NAMALWA (cell line): ENCODE measurements around the gene ZNF669.
"Not testable (repeated sequence)": the region's sequence is repeated elsewhere in the genome, so short reads cannot be mapped to it uniquely, and the experiment has no call there.

Experiments used
- DNase-seq: peaks from one replicate; pipeline ENCODE4 v3.0.0-alpha.2; 2015; ENCODE audit warnings: low spot score

Gene ZNF669

DNA sequence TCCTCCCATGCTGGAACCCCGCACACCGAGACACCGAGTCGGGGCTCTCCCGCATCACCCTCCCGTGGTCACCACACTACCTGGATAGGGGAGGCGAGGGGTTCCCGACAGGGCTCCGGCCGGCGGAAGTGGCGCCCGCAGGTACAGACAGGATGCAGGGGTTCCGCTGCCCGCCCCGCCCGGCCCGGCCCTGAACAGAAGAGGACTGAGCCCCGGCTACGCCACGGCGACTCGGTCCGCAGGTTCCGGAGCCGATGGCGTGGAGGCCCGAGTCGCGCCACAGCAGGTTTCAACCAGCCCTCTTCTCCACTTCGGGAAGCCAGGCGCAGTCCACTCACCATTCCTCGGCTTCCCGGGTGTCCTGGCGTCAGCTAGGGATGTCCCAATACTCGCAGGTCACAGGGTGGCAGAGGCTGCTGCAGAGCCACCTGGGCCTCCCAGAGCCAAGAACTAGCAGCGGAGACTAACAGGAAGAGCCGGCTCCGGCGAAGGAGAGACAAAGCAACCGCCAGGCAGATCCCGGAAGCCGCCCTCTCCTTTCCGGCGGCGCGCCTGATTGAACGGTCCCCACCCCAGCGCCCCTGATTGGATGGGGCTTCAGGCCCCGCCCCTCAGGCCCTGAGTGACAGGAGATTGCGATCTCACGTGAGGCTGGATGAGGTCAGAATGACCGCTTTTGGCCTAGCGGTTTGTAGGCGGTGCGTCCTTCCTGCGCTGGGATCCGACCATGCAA lies at the start of gene ZNF669:
TSS of gene ZNF669 (minus strand) at position 498 of the 733 bp plus-strand sequence. CDS start at position 341, 157 bp downstream.
- peak; percentile 98 for DNase-seq

GRCh38 chr1:247147781-247148180 lies 43.6 kb upstream of the ZNF669 start:
- no peak for DNase-seq

- not testable (repeated sequence) for DNase-seq
Measured at GRCh38 chr1:247147120-247147519, 43.0 kb upstream of the ZNF669 start.

DNA sequence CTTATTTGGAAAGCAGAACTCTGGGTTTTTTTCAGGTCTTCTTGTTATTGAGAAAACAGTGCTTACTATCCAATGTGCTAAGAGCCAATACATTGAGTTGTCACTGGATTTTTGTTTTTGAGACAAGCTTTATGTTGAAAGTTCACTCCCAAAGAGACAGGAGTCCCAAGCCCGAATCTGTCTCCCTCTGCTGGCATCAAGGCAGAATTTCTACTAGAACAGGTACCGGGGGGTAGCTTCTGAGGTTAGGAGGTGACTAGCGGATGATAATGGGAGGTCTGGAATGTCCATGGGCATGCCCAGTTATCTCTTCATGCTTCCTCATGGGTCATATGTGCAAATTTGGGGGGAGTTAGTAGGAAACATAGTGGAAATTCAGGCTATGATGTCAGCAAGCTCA lies 42.5 kb upstream of the ZNF669 start:
- peak; percentile 49 for DNase-seq

DNA sequence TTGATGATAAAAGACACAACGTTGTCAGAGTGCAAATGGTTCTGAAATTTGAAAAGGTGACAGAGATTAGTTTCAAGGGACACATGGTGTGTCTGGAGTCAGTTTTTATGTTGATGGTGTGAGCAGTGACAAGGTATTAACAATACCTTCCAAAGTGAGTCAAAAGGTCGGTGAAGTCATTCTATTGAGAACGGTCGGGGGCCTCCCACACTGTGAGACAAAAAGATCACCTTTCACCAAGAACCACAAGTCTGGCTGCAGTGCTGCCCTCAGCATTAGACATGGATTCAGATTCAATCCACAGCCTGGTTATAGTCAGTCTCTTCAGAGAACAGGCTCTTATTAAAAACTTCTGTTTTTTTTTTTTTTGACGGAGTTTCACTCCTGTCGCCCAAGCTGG lies 41.1 kb upstream of the ZNF669 start:
- no peak for DNase-seq

- not testable (repeated sequence) for DNase-seq
Measured at GRCh38 chr1:247139557-247139956, 35.4 kb upstream of the ZNF669 start.

DNA sequence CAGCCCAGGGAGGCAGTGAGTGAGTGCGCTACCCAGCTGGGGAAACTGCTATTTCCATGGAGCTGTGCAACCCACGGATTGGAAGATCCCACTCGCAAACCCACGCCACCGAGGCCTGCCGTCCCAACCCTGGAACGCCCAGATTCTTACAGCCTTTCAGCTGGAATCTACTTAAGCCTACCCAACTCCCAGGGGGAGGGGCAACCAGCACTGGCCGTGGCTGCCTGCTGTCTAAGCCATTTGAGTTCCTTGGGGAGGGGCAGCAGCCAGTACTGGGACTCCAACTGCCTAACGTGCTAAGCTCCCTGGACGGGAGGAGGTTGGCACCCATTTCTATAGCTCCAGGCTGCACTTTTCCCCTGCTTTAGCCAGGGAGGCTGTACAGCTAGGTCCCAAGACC lies 27.1 kb upstream of the ZNF669 start:
- no peak for DNase-seq

- DNase-seq = not testable (repeated sequence)
Measured at GRCh38 chr1:247127519-247128282, 23.5 kb upstream of the ZNF669 start.

DNA sequence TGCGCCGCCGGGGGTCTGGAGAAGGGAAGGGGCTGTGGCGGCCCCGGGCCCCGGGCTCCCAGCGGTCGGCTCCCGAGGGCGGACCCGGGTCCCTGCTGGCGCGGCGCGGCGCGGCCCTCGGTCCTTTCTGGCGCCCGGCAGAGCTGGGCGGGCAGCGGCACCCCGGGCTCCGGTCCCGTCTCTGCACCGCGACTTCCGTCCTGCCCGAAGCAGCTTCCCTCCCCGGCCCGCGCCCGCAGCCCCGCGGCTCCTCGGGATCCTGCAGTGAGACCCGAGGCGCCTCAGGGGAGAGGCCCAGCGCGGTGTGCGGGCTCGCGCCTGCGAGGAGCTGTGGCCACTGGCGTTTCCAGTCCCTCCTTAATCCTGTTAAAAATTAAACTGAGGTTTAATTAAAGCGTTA lies 22.4 kb upstream of the ZNF669 start:
- DNase-seq = not testable (repeated sequence)

DNA sequence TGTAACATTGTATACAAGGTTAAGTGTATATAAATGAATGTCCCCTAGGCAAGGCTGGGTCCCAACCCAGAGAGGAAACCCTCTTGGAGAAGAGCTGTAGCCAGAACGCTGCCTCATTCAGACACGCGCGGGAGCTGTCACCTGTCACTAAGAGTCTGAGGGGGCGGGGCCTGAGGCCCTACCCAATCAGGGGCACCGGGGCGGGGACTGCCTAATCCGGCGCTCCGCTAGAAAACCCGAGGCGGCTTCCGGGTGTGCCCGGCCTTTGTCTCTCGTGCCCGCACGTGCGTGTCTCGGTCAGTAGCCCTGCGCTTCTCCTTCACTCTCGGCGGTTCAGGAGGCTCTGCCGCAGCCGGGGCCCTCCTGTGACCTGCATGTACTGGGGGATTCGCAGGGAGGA lies 22.0 kb upstream of the ZNF669 start:
- DNase-seq = not testable (repeated sequence)

DNA sequence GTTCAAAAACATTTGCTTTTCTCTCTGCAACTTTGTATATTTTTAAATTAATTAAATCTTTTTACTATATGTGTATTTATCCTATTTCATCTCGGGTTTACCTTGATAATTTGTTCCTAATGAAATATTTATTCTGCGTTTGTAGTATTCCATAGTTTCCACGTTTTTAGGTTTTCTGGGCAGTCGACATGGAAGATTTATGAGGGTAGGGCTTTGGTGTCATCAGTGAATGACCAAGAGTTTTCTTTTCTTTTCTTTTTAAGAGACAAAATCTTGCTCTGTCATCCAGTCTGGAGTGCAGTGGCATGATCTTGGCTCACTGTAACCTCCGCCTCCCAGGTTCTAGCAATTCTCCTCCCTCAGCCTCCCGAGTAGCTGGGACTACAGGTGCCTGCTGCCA lies 17.2 kb upstream of the ZNF669 start:
- DNase-seq = no peak

DNA sequence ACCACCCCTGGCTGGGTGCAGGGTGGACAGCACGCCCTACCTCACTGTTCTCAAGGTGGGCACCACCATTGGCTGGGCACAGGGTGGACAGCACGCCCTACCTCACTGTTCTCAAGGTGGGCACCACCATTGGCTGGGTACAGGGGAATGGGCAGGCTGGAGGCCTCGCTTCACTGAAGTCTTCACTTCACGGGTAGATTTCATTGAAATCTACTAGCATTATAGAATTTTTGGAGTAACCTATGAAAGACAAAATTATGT lies 16.2 kb upstream of the ZNF669 start:
- not testable (repeated sequence) for DNase-seq

GRCh38 chr1:247119600-247120407 lies 15.6 kb upstream of the ZNF669 start:
- no peak for DNase-seq

- DNase-seq = peak; percentile 85
Measured at GRCh38 chr1:247118946-247119446, 14.8 kb upstream of the ZNF669 start.

- no peak for DNase-seq
Measured at GRCh38 chr1:247115545-247115944, 11.4 kb upstream of the ZNF669 start.

DNA sequence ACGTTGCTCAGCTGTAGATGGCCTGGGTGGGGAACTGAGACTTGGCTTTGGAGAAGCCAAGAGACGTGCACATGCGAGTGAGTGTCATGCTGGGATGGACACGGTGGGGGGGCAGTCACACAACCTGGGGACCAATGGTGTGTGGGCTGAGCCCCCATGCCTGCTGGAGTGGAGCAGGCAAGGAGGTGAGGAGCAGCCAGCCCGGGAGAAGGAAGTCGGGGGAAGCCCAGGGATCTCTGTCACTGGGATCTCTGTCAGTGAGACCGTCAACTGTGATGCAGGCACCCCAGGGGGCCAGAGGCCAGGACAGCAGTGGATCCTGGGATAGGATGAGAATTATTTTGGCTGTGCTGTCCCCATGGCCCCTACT lies 11.0 kb upstream of the ZNF669 start:
- no peak for DNase-seq

GRCh38 chr1:247114351-247115140 lies 10.4 kb upstream of the ZNF669 start:
- no peak for DNase-seq

DNA sequence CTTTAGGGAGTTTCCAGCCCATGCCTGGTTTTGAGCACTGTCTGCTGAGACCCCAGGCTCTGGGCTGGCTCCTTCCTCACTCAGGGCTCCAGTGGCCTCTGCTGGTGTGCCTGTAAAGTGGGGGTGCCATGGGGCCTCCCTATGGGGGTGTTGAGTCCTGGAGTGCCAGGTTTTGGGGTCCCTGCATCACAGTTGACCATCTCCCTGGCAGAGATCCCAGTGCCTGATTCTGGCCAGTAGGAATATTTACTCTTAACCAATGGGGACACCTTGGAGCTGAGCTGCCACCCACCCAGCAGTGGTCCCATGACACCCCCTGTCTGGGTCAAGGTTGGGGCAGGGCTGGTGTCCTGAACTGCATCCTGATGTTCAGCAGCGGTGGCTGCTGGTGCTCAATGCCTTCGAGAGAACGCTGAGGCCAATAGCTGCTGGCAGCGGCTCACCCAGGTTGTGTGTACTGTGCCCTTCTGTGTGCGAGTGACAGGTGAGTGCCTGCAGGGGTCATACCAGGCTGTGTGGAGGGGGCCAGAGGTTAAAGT lies 9.6 kb upstream of the ZNF669 start:
- DNase-seq = no peak

GRCh38 chr1:247113094-247113497 lies 8.9 kb upstream of the ZNF669 start:
- no peak for DNase-seq

GRCh38 chr1:247112479-247112781 lies 8.3 kb upstream of the ZNF669 start:
- no peak for DNase-seq

GRCh38 chr1:247111700-247112478 lies 7.7 kb upstream of the ZNF669 start:
- DNase-seq = no peak
